Omental fat pad (tissue), 4 donors: ENCODE measurements around the gene CD164. TPM values are rescaled to one million over a fixed set of nuclear protein-coding genes. Genes with fewer than 3 reads are reported as not detected.

Source experiments
- ATAC-seq: fragments of 150-250 bp; one replicate; pipeline ENCODE4 v1.9.1; 2016; ENCODE audit warnings: mild to moderate bottlenecking, moderate library complexity; ENCODE audit not compliant: low FRiP score
- DNase-seq: peaks from one replicate; pipeline ENCODE4 v3.0.0-alpha.2; 2019; ENCODE audit warnings: low spot score
- CTCF ChIP-seq, 3 donors: fragments of 450-650 bp; IDR thresholded peaks; one replicate each; pipeline ENCODE4 v1.5.1; 2016 to 2017; ENCODE audit warnings: antibody characterized with exemption in 3 of 3, mild to moderate bottlenecking in 3 of 3, moderate library complexity in 2 of 3
- total RNA-seq, 4 donors: library from RNA; depleted of rRNA; stranded (reverse); fragments of >200 nt; gene quantifications; one replicate each; pipeline ENCODE4 v1.1.0, GENCODE V29; 2016

CD164 gene
- total RNA-seq, 4 donors from 2014 or later = 146 to 273 (median 236) TPM

GRCh38 chr6:109417646-109418045 lies 35.4 kb upstream of the CD164 start:
- DNase-seq = no peak
- ATAC-seq = no peak
- no peak for TF ChIP-seq CTCF (IDR thresholded peaks at IDR 0.05)

GRCh38 chr6:109411034-109411433 lies 28.8 kb upstream of the CD164 start:
- DNase-seq (no peak), ATAC-seq (no peak)
- TF ChIP-seq CTCF (IDR thresholded peaks at IDR 0.05) = no peak

- ATAC-seq (peak; percentile 57), DNase-seq (no peak)
- no peak for TF ChIP-seq CTCF (IDR thresholded peaks at IDR 0.05)
Observed at GRCh38 chr6:109406196-109406595, 23.9 kb upstream of the CD164 start.

GRCh38 chr6:109397020-109397419 lies 14.8 kb upstream of the CD164 start:
- ATAC-seq (no peak), DNase-seq (no peak)
- TF ChIP-seq CTCF (IDR thresholded peaks at IDR 0.05) = no peak

GRCh38 chr6:109396046-109396718 lies 13.9 kb upstream of the CD164 start:
- ATAC-seq = no peak
- DNase-seq = no peak
- TF ChIP-seq CTCF (IDR thresholded peaks at IDR 0.05) = no peak

GRCh38 chr6:109393886-109394281 lies 11.6 kb upstream of the CD164 start:
- no peak for TF ChIP-seq CTCF (IDR thresholded peaks at IDR 0.05)
- DNase-seq (no peak), ATAC-seq (no peak)

- DNase-seq = no peak
- no peak for TF ChIP-seq CTCF (IDR thresholded peaks at IDR 0.05)
- no peak for ATAC-seq
Observed at GRCh38 chr6:109393157-109393885, 11.1 kb upstream of the CD164 start.
